Measurements from ENCODE around the gene TLE4.

DNA sequence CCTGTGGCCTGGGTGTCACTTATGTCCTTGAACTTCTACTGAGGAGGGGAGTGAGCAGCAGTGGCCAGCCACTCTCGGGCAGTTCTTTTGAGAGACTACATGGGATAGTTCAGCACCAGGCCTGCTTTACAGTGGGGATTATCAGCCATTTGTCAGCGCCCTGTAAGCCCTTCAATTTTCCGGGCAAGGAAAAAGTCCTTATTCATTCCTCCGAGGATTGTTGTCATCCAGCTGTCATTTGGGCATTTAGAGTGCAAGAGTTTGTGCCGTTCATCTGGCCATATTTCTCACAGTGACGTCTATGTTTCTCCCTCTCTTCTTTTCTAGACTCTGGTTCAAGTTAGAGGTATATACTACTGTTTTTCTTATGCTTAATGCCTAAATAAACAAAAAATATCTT is 172.8 kb downstream of the TLE4 start:
- no peak for TF ChIP-seq POLR2A (IDR thresholded peaks at IDR 0.05)
- TF ChIP-seq, protein P1, sequence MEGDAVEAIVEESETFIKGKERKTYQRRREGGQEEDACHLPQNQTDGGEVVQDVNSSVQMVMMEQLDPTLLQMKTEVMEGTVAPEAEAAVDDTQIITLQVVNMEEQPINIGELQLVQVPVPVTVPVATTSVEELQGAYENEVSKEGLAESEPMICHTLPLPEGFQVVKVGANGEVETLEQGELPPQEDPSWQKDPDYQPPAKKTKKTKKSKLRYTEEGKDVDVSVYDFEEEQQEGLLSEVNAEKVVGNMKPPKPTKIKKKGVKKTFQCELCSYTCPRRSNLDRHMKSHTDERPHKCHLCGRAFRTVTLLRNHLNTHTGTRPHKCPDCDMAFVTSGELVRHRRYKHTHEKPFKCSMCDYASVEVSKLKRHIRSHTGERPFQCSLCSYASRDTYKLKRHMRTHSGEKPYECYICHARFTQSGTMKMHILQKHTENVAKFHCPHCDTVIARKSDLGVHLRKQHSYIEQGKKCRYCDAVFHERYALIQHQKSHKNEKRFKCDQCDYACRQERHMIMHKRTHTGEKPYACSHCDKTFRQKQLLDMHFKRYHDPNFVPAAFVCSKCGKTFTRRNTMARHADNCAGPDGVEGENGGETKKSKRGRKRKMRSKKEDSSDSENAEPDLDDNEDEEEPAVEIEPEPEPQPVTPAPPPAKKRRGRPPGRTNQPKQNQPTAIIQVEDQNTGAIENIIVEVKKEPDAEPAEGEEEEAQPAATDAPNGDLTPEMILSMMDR (IDR thresholded peaks at IDR 0.05): no peak

Measured in Peyer's patch (tissue), 4 donors.